ACC112 (cell line): Measurements from ENCODE around the gene SKI.
"Not testable (repeated sequence)": the region's sequence is repeated elsewhere in the genome, so short reads cannot be mapped to it uniquely, and the experiment has no call there.

Source experiments
- H2AFZ ChIP-seq: fragments of 200-600 bp; sonication (generic); one replicate; pipeline ENCODE4 v1.6.0; 2017; ENCODE audit warnings: antibody characterized with exemption, low read length; ENCODE audit not compliant: unreplicated experiment
- H3K27ac ChIP-seq: fragments of 200-600 bp; sonication (generic); 2 replicates; pipeline ENCODE4 v1.5.1; 2014; ENCODE audit warnings: low read depth, mild to moderate bottlenecking, antibody characterized with exemption, low read length, moderate library complexity
- H3K27me3 ChIP-seq: fragments of 200-600 bp; sonication (generic); 2 replicates; pipeline ENCODE4 v1.6.1; 2014; ENCODE audit warnings: mild to moderate bottlenecking, antibody characterized with exemption, low read length, moderate library complexity, mixed read lengths; ENCODE audit not compliant: insufficient read depth
- H3K36me3 ChIP-seq: fragments of 200-600 bp; sonication (generic); 2 replicates; pipeline ENCODE4 v1.6.1; 2016; ENCODE audit warnings: mild to moderate bottlenecking, antibody characterized with exemption, low read length, moderate library complexity, mixed read lengths; ENCODE audit not compliant: insufficient read depth
- H3K4me1 ChIP-seq: fragments of 200-600 bp; sonication (generic); one replicate; pipeline ENCODE4 v1.6.1; 2016; ENCODE audit warnings: low read length, mixed read lengths; ENCODE audit not compliant: insufficient read depth, unreplicated experiment, control insufficient read depth
- H3K4me3 ChIP-seq: fragments of 200-600 bp; sonication (generic); 2 replicates; pipeline ENCODE4 v1.5.1; 2014; ENCODE audit warnings: mild to moderate bottlenecking, low read depth, low read length
- H3K79me2 ChIP-seq: fragments of 200-600 bp; sonication (generic); one replicate; pipeline ENCODE4 v1.6.0; 2016; ENCODE audit warnings: low read length; ENCODE audit not compliant: control insufficient read depth, unreplicated experiment, insufficient read depth

SKI gene

DNA sequence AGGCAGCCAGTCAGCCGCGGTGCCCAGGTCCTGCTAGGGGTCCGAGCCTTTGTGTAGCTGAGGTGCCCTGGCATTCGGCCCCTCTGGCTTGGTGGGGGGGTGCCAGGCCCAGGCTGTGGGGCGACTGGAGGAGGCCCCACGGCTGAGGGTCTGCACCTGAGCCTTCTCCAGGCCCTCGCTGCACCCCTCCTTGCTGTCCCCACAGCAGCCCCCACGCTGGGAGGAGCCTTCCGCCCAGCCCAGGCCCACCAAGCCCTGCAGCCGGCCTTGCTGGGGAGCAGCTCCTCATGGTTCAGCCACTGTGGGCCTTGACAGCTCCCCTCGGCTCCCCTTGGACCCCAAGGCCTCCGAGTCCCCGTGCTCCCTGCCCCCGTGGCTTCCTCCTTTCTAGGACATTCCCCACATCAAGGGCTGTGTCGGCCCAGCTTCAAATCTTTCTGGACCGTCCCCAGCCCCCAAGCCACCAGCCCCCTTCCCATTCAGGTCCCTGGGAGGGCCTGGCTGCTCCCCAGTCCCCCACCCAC is 95.4 kb downstream of the SKI start:
- Histone ChIP-seq H3K27ac (no peak overlapping the region), H3K27me3 (no peaks in the 10 kb centered on the region), H3K36me3 (no peaks in the 10 kb centered on the region), H2AFZ (no peak overlapping the region), H3K79me2 (no peaks in the 10 kb centered on the region), H3K4me3 (no peak overlapping the region), H3K4me1 (peaks cover 19% of the 10 kb centered on the region)

- Histone ChIP-seq H3K36me3 (no peaks in the 10 kb centered on the region), H3K27ac (no peak overlapping the region), H3K4me1 (peaks cover 19% of the 10 kb centered on the region), H3K27me3 (no peaks in the 10 kb centered on the region), H3K4me3 (no peak overlapping the region), H2AFZ (no peak overlapping the region), H3K79me2 (no peaks in the 10 kb centered on the region)
Observed at GRCh38 chr1:2324553-2325366, 96.6 kb downstream of the SKI start.

DNA sequence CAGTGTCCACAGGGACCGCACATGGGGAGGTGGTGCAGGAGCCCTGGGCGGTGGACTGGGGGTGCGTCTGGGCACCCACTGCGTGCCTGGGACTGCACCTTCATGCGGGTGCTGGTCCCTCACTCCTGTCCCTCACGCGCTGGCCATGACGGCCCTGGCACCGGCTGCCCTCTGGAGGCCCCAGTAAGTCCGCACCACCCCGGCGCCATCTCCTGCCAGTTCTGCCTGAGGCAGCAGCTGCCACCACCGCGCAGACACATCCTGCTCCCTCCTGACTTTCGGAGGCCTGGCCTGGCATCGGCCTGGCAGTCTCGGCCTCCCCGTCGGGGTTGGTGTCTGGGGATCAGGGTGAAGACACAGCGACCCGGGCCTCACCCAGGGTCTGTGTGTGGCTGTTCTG is 98.4 kb downstream of the SKI start:
- Histone ChIP-seq H3K27ac (no peak overlapping the region), H3K27me3 (no peaks in the 10 kb centered on the region), H3K36me3 (no peaks in the 10 kb centered on the region)

GRCh38 chr1:2327162-2327561 is 99.0 kb downstream of the SKI start:
- not testable (repeated sequence) for H3K4me3 ChIP-seq, H2AFZ ChIP-seq, H3K79me2 ChIP-seq, H3K27ac ChIP-seq, H3K27me3 ChIP-seq, H3K36me3 ChIP-seq
- H3K4me1 ChIP-seq: peaks cover 12% of the 10 kb centered on the region

More for the DNA sequence above, 98.4 kb downstream of the SKI start:
- H3K4me1 ChIP-seq: peaks cover 17% of the 10 kb centered on the region
- no peaks in the 10 kb centered on the region for H3K79me2 ChIP-seq
- no peak overlapping the region for H3K4me3 ChIP-seq
- H2AFZ ChIP-seq: no peak overlapping the region

DNA sequence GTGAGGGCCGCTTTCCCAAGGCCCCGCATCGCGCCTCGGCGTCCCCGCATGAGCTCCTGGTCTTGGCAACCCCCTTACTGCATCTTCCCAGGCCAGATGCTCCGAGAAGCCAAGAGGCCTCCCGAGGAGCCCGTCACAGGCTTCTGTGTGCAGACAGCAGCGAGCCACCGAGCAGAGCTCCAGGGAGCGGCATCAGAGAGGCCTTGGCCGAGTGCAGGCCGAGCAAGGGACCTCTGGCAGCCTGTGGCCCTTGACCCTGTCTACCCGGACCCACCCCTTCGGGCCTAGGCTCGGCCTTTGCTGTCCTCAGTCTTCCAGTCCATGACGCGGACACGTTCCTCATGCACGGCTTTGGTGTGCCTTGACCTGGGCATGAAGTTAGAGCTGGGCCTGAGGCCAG is 99.7 kb downstream of the SKI start:
- Histone ChIP-seq H3K4me3 (no peak overlapping the region), H3K79me2 (no peaks in the 10 kb centered on the region), H3K27ac (no peak overlapping the region), H2AFZ (no peak overlapping the region), H3K4me1 (peaks cover 7% of the 10 kb centered on the region), H3K36me3 (no peaks in the 10 kb centered on the region), H3K27me3 (no peaks in the 10 kb centered on the region)

DNA sequence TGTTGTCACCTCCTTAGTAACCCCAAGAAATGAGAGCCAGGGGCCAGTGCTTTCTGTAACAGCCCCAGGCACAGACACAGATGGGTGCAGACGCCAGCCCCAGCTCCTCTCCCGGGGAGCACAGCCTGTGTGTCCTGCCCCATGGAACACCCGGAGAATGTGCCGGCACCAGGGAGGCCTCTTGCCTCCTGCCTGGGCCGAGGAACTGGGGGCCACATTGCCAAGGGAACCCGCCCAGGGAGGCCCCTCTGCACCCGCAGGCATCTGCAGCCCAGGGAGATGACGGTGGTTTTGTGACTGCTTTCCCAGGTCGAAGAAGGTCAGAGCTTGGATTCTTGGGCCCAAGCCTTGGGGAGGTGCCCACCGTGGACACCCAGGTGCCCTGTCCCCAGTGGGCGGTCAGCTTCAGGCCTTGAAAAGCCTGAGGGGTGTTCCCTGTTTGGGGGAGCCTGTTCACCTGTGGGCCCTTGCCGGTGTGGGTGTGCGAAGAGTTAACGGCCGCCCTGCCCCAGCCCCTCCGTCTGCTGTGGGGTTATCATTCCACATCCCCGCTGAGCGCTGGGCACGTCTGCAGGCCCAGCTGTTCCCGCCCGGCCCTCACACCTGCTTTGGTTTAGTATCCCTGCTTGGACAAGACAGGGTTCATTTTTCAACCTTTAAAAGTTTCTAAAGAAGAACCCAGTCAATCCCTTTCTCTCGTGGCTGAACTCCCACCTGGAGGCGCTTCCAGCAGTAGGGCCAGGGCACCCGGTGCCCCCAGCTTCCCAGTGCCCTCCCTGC is 100.7 kb downstream of the SKI start:
- Histone ChIP-seq H3K27me3 (no peaks in the 10 kb centered on the region), H2AFZ (no peak overlapping the region), H3K79me2 (no peaks in the 10 kb centered on the region), H3K36me3 (no peaks in the 10 kb centered on the region), H3K27ac (no peak overlapping the region), H3K4me1 (peaks cover 7% of the 10 kb centered on the region), H3K4me3 (no peak overlapping the region)

DNA sequence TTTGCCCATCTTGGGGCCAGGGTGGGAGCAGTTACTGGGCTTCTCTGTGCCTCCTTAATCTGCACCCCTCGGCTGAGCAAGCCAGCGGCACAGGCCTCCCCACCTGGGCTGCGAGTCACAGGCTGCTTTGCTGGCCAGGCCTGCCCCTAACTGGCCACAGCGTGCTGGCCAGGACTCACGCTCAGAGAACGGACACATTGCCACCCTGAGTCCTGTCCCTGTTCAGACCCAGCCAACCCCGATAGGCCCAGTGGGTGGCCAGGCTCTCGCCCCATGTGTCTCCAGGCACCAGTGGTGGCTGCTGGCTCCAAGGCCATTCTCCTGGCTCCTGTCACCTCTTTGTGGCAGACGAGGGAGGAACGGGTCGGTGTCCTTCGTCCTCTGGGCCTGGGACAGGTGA is 101.9 kb downstream of the SKI start:
- Histone ChIP-seq H3K4me1 (peaks cover 10% of the 10 kb centered on the region), H3K36me3 (no peaks in the 10 kb centered on the region), H3K27me3 (no peaks in the 10 kb centered on the region), H3K79me2 (no peaks in the 10 kb centered on the region), H2AFZ (no peak overlapping the region), H3K4me3 (no peak overlapping the region), H3K27ac (no peak overlapping the region)

DNA sequence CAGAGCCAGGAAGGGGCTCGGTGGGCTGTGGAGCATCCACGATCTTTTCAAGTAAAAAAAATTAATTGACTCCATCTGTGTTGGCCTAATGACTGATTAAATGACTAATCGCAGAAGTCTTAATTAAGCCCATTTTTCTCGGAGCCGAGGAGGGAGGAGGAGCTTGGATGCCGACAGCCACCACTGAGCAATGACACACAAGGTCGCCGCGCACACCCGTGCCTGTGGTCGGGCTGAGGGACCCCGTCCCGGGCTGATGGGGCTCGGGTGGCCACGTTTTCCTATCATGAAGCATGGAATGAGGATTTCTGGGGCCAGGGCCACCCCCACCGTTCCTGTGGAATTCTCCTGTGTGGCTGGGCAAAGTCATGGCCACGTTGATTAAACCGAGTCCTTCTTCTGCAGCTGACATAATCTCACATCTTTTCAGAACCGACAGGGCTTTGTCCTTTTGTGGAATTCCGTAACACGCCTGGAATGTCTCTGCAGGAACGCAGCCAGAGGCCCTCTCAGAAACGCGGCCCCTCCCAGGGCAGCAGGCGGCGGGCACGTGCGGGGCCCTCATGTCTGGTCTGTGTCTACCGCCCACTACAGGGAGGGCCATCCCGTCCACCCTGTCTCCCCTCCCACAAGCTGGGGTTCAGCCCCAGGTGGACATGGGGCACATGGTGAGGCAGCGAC is 102.5 kb downstream of the SKI start:
- no peak overlapping the region for H2AFZ ChIP-seq
- peak overlapping the region; percentile 39; the same call in 1 of the 2 replicates for H3K4me3 ChIP-seq
- peaks cover 10% of the 10 kb centered on the region for H3K4me1 ChIP-seq
- H3K79me2 ChIP-seq: no peaks in the 10 kb centered on the region
- H3K27ac ChIP-seq: no peak overlapping the region
- H3K36me3 ChIP-seq: no peaks in the 10 kb centered on the region
- no peaks in the 10 kb centered on the region for H3K27me3 ChIP-seq

DNA sequence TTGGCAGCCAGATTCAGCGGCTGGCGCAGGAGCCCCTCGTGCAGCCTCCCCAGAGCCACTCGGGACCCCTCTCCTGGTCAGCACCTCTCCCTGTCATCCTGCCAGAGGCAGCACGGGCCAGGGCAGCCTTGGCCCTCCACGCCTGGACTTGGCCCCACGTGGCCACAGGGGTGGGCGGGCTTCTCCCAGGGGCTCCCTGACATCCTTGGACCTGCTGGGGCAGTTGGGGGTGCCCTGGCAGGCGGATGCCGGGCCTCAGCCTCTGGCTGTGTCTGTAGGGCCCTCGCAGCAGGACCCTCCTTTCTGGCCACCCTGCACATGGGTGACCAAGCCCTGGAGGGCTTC is 103.1 kb downstream of the SKI start:
- no peak overlapping the region for H3K27ac ChIP-seq
- no peak overlapping the region for H3K4me3 ChIP-seq
- no peaks in the 10 kb centered on the region for H3K79me2 ChIP-seq
- peaks cover 10% of the 10 kb centered on the region for H3K4me1 ChIP-seq
- no peak overlapping the region for H2AFZ ChIP-seq
- no peaks in the 10 kb centered on the region for H3K36me3 ChIP-seq
- H3K27me3 ChIP-seq: no peaks in the 10 kb centered on the region

GRCh38 chr1:2331580-2331979 is 103.5 kb downstream of the SKI start:
- not testable (repeated sequence) for H3K27me3 ChIP-seq, H3K79me2 ChIP-seq, H3K36me3 ChIP-seq, H2AFZ ChIP-seq, H3K27ac ChIP-seq, H3K4me3 ChIP-seq
- peaks cover 10% of the 10 kb centered on the region for H3K4me1 ChIP-seq
